Fibroblast of peridontal ligament (primary cell): ENCODE measurements around the gene FOXK2.

Source experiments
- DNase-seq: peaks from one replicate; pipeline ENCODE4 v3.0.0-alpha.2; 2010; ENCODE audit errors: extremely low read depth

Gene FOXK2

DNA sequence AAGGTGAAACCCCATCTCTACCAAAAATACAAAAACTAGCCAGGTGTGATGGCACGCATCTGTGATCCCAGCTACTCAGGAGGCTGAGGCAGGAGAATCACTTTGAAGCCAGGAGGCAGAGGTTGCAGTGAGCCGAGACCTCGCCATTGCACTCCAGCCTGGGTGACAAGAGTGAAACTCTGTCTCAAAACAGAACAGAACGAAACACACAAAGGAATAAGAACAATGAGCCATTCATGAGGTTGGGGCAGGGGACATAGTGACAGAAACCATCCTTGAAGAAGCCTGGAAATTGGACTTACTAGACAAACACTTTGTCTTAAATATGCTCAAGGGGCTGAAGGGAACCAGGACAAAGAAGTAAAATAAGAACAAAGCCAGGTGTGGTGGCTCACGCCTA, 89.3 kb downstream of the FOXK2 start:
- no peak for DNase-seq

DNA sequence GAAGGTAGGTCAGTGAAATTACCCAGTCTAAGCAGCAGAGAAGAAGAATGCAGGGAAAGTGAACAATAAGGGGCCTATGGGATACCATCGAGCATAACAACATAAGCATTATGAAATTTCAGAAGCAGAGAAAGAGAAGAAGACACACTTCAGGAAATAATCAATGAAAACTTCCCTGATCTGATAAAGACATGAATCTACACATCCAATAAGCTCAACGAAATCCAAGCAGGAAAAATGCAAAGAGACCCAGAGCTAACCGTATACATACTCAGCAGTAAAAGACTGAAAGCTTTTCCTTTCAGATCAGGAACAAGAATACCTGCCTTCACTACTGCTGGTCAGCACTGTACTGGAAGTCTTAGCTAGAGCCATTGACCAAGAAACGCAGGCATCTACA, 90.1 kb downstream of the FOXK2 start:
- no peak for DNase-seq

DNA sequence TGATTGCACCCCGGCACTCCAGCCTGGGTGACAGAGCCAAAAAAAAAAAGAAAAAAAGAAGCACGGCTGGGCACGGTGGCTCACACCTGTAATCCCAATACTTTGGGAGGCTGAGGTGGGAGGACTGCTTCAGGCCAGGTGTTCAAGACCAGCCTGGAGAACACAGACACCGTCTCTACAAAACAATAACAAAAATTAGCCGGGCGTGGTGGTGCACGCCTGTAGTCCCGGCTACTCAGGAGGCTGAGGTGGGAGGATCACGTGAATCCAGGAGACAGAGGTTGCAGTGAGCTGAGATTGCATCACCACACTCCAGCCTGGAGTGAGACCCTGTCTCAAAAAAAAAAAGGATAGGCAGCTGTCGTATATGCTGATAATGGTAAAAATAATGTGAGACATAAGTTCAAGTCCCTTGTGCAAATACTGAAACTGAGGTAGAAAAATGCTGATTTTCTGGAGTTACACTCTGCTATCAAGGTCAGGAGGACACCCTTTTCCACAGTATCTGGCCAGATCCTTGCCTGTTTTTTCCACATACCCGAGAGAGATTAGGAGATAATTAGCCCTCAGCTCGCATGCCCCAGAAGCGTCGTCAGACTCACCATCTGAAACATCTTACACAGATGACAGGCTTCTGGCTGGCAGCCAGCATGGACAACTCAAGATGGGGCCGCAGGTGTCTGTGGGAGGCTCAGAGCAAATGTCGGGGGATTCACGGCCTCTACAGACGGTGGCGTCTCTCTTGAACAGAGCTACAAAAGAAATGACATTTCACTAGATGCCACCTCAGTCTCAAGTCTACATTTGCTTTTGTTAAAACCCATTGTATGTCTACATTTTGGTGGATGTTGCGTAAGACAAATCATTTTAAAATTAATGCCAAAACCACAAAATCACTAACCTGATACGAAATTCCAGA, 91.9 kb downstream of the FOXK2 start:
- DNase-seq, result peak; percentile 37

DNA sequence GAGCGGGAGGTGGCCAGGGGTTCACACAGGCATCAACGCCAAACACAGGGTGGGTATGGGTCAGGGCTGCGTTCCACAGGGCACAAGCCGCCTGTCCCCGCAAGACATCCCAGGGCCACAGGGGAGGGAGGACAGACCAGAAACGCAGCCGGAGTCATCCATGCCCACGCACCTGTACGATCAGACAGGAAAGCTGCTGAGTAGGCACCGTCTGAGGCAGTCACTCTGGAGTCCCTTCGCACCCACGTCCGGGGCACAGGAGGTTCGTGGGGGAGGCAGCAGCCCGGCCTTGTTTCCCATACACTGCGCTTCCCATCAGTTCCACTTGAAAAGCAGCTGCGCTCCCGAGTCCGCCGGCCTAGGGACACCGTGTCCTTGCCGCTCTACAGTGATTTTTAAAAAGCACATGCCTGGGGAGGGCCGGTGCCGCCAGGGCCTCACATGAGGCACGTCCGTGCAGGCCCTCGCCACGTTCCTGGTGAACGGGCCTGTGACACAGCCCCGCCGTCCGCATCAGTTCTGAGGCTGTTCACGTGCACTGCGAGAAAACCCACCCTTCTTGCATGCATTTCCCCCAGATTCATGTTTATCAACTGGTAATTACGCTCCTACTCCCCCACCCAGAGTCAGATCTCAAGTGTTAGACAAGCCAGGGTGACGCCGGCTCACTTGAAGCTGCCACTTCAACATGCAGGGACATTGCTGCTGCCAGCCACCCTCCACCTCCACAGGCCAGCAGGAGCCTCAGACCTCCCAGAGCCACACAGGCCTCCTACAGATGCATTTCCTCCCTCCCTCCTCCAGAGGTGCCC, 94.0 kb downstream of the FOXK2 start:
- no peak for DNase-seq

DNA sequence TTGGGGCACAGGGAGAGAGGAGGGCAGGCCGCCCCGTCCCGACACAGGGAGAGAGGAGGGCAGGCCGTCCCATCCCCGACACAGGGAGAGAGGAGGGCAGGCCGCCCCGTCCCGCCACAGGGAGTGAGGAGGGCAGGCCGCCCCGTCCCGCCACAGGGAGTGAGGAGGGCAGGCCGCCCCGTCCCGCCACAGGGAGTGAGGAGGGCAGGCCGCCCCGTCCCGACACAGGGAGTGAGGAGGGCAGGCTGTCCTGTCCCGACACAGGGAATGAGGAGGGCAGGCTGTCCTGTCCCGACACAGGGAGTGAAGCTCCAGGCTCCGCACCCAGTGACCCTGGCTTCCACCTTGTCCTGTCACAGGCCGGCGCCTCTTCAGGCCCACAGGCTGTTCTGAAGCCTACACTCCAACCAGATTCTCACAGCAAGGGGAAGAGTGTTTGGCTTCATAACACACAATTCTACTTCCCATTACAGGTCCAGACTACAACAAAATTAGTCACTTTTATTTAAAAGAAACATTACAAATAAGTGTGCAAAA, 94.6 kb downstream of the FOXK2 start:
- DNase-seq, result no peak

DNA sequence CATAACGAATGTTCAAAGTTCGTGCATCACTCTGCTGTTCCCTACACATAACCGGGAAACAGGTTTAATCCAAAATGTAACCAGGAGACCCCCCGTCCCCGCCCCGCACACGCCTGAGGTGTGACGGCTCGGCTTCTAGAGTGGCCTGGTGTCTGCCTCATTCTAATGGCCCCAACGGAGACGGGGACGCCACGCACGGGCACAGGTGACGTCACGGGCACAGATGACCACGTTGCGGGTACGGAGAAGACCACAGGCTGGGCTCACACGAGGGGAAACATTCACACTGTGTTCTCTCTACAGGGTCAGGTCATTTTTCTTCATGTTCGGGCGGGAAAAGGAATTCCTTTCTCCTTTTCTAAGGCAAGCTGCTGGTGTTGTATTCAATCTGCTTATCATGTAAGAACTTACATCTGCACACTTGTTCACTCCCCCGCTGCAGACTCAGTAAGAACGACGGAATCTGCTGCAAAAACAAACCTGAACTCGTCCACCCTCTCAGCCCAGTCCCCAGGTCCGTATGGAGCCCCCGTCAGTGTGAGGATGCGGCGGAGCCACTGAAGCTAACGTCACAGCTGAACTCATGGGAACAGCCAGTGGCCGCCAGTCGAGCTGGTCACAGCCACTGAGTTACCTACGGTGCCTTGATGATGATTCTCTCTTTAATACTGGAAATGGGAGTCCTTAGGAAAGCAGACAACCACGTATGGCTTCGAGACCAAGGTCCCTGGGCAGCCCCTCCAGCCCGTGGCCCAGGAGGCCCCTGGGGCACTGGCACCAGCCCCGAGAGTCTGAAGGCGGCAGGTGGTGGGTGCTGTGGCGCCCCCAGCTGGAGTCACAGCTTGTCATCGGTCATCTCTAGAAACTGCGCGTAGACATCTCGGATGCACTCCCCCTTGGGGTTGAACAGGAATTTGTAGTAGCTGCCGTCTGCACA, 95.8 kb downstream of the FOXK2 start:
- DNase-seq, result no peak

DNA sequence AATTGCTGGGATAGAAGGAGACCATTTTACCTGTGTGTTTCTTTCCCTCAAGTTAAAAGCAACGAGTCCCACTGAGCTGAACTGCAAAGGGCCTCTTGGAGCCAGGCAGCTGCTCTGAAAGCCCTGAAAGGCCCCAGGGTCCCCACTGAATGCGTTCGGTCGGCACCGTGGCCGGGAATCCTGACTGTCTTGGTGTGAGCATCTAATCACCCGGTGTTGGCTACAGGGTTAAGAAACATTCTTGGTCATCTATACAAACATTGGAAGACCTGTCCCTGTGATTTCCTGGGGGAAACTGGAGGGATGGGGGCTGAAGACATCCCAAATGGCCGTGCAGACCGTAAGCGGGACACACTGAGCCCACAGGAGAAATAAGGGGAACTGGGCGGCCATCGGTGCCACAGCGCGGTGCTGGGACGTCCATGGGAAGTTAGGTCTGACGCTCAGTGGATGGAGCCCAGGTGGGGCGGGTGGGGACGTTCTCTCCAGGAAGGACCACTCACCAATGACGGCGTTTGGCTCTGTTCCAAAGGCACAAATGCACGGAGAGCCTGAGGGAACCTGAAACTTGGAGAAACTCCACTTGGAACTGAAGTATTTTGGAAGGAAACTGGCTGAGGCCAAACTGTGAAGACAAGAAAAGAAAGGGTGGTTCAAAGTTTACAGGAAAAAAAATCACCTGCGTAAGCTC, 96.6 kb downstream of the FOXK2 start:
- DNase-seq, result no peak

DNA sequence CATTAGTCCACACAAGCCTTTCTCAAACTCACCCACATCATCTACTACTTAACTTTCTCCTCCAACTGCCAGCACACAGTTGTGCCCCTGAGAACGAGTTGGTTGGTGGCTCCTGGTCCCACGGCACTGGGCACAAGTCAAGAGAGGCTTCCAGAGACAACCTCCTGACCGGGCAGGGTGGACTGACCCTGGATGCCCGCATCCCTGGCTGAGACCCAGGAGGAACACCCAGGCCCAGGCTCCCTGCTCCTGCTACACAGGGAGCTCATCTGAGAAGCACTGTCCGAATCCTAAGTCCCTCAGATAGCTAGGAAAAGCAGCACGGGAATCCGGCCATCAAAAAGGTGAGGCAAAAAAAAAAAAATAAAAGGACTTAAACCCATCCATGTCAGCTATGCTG, 99.7 kb downstream of the FOXK2 start:
- DNase-seq, result no peak

DNA sequence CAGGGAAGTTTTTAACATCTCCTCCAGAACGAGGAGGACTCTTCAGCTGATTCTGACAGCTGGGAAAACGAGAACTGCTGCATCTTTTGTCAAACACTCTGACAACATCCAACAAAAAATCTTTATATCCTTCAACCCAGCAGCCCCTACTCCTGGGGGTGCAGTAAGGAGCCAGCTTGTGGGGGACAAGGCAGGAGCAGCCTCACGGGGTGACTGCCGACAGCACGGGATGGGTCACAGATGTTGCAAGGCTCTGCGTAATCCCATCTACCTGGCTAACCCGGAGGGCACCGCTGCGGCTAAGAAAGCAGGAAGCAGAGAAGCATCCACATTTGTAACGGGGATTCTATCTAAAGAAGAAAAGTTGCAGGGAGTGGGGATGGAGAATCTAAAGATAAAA, 100.1 kb downstream of the FOXK2 start:
- DNase-seq, result no peak

DNA sequence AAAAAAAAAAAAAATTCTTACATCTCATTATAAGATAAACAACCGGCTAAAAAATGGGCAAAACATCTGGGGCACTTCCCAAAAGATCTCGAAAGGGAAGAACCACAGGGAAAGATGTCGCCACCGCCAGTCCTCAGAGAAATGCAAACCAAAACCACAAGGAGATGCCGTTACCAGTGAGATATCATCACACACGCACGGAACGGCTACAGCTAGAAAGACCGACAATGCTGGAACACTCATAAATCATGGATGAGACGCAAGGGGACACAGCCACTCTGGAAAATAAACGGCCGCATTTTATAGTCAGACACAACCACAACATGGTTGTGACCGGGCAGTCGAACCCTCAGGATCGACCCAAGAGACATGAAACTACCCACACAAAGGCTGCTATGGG, 104.2 kb downstream of the FOXK2 start:
- peak; percentile 11 for DNase-seq

DNA sequence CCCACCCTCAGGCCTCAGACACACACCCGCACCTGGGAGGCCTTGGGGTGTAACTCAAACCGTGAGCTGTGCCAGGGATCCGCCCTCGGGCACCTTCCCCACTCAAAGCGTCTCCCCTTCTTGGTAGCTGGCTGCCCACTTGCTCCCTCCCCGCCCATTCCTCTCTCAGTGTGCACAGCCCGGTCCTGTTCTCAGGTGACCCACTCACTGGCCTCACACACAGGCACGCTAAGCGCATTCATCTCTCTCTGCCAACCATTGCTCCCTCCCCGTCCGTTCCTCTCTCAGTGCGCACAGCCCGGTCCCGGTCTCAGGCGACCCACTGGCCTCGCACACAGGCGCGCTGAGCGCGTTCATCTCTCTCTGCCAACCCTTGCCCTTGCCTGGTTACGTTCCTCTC, 107.9 kb downstream of the FOXK2 start:
- no peak for DNase-seq

DNA sequence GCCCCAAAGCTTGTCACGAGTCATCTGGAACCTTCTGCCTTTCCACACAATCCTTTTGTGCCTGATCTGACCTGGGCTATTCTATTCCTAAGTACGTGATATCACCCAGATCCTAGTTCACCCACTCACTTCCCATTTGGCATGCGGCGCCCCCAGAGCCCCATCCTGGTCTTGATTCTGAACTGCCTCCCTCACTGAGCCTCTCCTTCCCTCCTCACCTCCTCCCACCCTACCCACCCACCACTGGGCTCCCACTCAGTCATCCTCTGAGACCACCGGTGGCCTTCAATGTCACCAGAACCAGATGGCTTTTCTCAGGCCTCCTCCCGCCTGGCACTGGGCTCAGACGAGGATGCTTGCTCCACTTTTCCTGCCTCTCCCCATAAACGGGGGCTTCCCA, 110.2 kb downstream of the FOXK2 start:
- DNase-seq, result no peak

DNA sequence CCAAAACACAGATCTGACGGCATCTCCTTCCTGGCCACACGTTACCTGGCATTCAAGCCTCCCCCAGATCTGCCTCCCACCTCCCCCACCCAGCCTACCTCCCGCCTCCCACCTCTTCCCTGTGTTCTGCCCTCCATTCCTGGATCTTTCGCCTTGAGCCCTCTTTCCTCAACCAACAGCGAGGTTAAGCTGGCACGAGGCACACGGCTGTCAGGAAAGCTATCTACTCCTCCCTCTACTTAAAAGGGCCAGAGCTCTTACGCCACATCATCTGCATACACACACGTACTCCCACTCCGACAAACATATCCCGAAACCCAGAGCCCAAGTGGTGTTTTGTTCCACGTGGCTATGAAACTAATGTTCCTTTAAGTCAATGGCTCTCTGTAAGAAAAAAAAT, 110.7 kb downstream of the FOXK2 start:
- DNase-seq, result no peak

DNA sequence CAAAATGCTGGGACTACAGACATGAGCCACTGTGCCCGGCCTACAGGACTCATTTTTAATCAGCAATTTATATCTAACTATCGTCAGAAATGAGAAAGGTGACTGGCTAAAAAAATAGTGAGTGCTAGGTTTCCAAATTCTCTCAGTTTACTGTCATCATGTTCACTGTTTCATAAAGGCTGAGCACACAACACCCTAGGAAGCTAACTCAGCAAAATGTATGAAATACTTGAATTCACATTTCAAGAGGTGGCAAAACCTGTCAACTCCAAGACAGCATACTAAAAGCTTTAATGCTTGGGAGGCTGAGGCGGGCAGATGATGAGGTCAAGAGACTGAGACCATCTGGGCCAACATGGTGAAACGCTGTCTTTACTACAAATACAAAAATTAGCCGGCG, 112.0 kb downstream of the FOXK2 start:
- no peak for DNase-seq

DNA sequence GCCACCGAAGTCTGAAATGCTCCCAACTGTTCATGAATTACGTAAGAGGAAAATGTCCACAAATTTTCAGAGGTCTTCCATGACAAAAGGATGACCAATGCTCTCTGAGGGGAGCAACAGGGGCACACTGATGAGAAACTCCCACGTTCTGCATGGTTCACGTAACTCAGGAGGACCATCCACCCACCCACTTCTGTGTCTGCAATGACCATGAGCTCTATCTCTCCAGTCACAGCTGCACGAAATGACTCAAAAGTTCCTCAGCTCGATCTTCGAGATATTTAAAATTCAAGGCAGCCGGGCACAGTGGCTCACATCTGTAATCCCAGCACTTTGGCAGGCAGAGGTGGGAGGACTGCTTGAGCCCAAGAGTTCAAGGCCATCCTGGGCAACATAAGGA, 112.9 kb downstream of the FOXK2 start:
- no peak for DNase-seq

DNA sequence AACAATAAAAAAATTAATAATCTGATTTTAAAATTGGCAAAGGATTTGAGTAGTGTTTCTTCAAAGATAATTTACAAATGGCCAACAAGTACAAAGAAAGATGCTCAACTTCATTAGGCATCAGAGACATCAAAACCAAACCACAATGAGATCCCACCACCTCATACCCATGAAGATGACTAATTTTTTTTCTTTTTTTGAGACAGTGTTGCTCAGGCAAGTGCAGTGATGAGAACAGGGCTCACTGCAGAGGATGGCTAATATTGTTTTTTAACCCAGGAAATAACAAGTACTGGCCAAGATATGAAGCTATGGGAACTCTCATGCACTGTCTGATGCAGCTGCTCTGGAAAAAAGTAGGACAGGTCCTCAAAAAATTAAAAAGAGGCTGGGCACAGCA, 113.8 kb downstream of the FOXK2 start:
- DNase-seq, result no peak

DNA sequence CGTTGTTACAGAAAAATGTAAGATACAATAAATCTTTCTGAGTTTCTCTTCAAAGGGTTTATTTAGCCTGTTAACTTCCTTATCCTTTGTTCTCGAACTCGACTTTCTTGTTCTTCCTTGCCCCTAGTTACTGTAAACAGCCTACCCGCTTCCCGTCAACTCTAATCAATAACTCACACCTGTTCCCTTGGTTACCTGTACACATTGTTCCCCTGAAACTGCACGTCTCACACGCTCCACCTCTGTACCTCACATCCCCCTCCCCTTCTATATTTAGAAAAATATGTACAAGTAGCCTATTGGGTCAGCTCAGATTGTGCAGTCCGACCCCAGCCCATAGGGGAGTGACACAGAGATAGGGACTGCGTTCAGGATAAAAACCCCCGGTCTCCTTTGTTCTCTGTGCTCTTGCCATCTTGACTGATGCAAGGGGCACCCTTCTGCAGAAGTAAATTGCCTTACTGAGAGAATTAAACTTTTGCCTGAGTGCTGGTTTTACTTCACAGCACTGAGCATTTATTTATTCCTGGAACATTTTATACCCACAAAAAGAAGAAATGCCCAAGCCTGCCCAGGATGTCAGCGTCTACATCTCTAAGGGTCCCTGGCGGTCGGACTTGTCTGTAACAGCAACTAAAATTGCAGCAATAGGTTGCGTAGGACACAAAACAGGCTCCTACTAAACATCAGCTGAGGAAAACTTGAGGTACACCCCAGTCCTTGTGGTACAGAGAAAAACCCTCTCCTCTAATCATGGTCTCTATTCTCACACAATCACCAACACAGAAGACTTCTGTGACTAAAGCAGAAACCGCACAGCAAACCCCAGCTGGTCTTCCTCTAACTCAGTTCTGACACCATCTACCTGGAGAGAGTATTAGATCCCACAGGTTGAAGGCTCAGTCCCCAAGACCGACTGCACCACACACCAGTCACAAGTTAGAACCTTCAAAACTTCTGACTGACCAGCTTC, 117.4 kb downstream of the FOXK2 start:
- no peak for DNase-seq

DNA sequence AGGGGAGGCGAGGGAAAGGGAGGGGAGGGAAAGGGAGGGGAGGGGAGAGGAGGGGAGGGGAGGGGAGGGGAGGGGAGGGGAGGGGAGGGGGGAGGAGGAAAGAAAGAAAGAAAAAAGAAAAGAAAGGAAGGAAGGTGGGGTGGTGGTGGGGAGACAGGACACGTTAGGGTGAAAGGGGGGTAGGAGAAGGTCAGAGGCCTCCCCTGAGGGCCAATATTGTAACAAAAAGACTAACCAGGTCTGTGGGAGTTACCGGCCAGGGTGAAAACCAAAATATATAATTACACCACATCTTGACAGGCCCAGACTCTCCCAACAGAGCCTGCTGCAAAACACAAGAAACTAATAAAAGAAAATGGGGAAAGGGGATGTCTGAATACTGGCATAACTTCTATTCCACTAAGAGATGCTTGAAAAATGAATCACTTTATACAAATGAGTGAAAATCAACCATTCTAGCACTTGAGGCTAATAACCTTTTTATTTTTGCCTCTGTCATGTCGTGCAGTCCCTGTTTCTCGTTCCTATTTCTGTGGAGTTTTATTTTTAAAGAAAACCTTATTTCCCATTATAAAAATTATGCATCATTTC, 118.7 kb downstream of the FOXK2 start:
- no peak for DNase-seq

DNA sequence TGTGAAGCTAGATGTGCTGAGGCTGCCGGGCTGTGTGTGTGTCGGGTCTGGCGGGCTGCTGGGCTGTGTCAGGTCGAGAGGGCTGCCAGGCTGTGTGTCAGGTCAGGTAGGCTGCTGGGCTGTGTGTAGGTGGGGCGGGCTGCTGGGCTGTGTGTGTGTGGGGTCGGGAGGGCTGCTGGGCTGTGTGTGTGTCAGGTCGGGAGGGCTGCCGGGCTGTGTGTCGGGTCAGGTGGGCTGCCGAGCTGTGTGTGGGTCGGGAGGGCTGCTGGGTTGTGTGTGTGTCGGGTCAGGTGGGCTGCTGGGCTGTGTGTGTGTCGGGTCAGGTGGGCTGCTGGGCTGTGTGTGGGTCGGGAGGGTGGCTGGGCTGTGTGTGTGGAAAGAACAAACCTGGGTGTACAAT, 120.1 kb downstream of the FOXK2 start:
- DNase-seq, result no peak

DNA sequence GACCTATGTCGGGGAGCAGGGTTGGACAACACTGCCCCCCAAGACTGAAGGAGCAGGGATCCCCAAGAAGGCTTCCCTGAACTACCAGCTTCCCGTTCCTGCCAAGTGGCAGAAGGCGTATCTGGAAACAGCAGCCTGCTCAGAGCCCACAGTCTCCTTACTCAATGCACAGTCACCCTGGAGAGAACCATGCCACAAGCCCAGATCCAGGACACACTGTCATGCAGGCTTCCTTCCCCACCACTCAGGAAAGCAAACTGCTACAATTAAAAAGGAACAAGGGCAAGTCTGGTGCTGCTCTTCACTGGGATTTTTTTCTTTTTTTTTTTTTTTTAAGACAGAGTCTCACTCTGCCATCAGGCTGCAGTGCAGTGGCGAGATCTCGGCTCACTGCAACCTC, 120.5 kb downstream of the FOXK2 start:
- no peak for DNase-seq
